GM18505 (cell line): ENCODE results near the gene NUDT15.

Source experiments
- ATAC-seq: cut with Tn5 transposase; IDR thresholded peaks from one replicate; pipeline ENCODE4 v1.9.1; 2021; ENCODE audit not compliant: unreplicated experiment
- POLR2A ChIP-seq: IDR thresholded peaks from 4 replicates; pipeline ENCODE4 v1.6.1; 2011; ENCODE audit warnings: borderline replicate concordance; ENCODE audit not compliant: insufficient read depth, insufficient read length; ENCODE audit errors: extremely low read depth

NUDT15 gene

DNA sequence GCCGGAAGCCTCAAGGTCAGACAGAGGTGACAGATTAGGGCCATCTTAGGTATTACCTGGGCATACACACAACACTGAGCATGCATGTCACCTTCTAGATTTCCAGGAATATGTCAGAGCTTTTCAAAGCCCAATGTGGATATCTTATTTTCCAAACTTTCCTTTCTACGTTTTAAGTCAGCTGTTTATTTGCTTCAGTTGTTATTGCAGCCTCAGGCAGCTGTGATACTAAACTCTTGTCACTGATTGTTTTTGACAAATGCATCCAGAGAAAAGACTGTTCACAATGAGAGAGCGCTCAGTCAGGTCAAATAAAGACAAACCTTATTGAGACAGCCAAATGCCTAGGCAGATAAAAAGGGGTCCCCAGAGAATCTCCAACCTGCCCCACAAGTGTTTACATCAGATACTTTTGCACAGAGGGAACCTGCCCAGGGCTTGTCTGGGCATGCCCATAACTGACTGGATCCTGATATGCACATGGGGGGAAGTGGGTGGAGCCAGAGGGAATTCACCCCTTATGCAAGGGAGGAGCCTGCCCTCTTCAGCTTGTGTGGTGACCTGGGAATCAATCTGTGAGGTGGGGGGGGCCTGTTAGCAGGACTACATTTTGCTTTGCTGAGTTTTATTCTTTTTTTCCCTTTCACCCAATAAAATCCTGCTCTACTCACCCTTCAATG, 28.9 kb downstream of the NUDT15 start:
- TF ChIP-seq POLR2A = no peak
- no peak for ATAC-seq

DNA sequence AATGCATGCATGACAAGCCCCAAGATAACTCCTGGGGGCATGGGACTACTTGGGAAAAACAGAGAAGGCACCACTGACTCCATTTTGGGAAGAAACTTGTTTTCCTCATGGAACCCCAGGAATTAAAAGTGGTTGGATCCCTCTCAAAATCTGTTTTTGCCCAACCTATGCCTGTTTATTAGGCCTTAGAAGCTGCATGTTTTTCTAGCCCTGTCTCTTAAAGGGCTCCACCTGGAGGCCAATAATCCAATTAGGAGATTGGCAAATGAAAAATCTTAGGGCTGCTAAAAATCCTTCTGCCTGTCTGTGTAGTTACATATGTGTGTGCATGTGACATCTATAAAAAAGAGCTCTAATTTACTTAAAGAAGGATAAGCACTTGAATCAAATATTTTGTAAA, 30.5 kb downstream of the NUDT15 start:
- ATAC-seq = no peak
- TF ChIP-seq POLR2A = no peak

DNA sequence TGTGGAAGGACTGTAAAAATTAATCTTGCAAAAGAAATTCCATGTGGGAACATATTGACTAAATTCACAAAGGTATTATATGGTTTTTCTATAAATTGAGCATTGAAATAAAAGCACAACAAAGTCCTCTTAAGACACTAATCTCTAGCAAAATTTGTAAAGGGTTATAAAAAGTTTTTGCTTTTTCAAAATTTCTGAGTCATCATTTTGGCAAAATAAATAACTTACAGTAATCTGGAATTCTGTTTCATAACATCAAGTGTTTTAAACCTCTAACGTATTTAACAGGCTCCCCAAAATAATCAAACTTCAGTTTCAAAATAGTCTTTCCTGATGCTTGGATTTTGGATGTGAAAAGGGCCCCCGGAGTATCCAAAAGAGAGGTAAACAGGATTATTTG, 31.4 kb downstream of the NUDT15 start:
- no peak for TF ChIP-seq POLR2A
- ATAC-seq = no peak

DNA sequence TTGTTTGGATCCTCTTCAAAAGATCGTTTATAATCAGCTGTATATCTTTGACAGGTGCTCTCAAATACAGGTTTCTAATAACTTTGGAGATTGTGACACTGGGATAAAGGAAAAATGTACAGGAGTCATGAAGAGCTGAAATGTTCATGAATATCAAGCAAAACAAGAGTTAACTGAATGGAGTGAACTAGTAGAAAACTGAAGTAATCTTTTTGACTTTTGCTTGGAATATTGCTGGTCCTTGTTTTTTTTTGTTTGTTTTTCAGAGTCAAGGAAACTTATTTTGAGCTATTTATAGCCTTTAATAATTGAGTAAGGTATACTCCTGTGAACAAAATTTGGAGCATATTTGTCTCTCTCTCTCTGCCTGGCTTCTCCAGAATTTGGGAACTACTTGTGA, 32.0 kb downstream of the NUDT15 start:
- ATAC-seq = no peak
- no peak for TF ChIP-seq POLR2A

DNA sequence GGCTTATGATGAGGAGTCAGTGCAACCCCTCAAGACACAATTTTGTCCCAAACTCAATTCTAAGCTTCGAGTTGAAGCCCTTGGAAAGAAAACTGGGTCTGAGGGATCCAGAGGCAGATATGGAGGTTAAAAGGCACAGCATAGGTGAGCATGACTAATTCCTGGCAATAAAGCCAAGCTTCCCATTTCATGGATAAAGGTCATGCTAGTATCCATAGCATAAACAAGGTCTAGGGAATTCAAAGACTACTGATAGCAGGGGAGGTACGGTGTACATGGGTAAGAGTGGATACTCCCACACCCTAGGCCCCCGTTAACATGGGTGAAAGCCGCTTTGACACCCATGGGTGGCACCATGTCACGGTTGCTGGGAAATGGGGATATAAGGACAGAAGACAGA, 33.4 kb downstream of the NUDT15 start:
- ATAC-seq = no peak
- no peak for TF ChIP-seq POLR2A

DNA sequence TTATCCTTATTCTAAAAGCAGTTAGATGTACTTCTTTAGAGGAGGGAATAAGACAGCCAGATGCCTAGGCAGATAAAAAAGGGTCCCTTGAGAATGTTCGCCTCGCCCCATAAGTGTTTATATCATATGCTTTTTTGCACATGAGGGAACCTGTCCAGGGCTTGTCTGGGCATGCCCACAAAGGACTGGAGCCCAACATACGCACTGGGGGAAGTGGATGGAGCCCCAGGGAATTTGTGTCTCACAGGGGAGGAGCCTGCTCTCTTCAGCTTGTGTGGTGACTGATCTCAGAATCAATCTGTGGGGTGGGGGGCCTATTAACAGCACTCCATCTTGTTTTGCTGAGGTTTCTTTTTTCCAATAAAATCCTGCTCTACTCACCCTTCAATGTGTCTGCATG, 34.8 kb downstream of the NUDT15 start:
- ATAC-seq = no peak
- TF ChIP-seq POLR2A = no peak

DNA sequence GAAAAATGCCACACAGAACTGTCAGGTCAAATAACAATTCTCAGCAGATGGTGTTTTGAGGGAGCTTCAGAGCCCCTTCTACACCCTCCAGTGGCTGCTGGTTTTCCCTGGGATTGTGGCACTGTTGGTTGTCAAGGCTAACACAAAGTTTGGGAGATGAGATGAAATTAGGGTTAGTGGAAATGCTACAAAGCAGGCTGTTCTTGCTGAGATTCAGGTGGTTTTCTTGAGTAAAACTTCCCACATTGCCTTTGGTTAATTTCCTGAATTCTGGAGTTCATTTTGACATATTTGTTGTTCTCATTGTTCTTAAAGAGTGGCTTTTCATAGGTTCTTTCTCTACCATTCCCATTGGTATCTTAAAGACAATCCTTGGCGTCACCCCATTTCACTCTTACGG, 35.3 kb downstream of the NUDT15 start:
- no peak for ATAC-seq
- TF ChIP-seq POLR2A = no peak

DNA sequence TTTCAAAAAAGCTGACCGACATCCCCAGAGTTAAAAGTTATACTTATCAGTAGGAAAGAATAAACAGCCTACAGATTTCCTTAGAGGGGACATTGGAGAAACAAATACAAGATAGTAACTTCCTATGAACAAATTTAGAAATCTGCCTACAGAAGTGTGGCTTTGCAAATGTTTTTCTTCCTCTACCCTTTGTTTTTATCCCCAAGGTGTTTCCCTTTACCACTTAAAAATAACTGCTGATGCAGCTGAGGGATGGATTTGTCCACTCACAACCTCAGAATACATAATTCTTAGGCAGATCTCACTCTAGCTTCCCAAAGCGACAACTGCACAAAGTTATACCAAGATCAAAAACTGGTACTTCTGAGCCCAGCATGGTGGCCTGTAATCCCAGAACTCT, 36.5 kb downstream of the NUDT15 start:
- no peak for ATAC-seq
- no peak for TF ChIP-seq POLR2A

DNA sequence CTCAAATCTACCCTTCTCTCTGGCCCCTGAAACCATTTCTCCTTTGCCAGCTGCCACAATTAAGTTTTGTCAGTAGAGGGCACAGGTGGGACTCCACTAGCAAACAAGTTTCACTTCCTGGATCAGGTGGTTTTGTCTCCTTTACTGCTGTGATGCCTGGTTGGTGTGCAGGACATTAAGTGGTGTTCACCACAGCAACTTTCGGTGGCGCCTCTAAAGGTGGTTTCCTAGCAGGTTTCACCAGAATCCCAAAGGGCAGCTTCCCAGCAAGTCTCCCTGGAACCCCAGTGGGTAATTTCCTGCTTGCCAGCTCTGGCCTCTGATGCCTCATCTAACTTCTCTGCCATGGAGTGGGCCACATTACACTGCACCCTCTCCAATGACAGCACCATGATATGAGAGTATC, 40.7 kb downstream of the NUDT15 start:
- no peak for TF ChIP-seq POLR2A
- ATAC-seq = peak; percentile 97

DNA sequence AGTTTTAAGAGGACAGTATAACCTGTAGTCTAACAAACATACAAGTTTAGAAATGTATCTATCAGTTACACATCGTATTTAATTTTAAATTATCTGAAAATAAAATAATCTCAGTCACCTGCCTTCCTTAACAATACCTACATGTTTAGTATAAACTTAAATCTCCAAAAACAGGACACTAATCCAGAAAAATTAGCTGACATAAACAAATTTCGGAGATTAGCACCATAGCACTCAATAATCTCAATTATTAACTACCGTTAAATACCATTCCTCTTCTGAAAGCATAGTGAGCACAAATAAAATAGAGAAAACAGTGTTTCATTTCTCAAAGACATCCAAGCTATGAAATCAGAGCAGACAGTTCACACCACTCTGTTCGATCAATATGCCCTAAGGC, 44.2 kb downstream of the NUDT15 start:
- ATAC-seq = no peak
- TF ChIP-seq POLR2A = no peak

DNA sequence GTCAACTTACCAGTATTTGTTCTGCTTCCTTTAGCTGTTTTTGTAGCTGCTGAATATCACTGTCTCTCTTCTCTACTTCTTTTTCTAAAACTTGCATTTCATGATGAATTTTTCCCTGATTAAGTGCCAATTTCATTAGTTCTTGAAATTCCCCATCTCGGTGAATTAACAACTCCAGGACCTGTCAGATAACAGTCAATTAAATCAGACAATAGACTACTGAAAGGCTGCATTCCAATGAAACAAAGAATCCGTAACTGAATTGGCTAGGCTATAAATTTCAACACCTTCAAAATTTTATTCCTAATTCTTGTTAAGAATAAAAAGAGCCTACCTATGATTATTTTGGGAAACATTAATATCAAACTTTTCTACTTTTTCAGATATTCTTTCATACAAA, 48.7 kb downstream of the NUDT15 start:
- no peak for TF ChIP-seq POLR2A
- no peak for ATAC-seq

DNA sequence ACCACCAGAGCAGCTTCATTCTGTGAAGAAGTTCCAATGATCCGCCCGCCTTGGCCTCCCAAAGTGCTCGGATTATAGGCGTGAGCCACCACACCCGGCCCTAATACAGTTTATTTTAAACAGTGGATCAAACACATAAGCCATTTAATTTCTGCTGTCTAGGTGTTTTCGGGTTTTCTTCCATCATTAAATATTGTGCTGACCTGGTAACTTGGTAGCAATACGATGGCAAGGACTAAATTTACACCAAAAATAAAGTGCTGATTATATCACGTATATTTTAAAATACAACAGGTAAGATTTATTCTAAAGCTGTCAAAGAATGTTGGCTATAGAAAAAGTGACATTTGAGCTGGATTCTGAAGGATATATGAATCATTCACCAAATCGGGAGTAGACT, 56.1 kb downstream of the NUDT15 start:
- no peak for ATAC-seq
- no peak for TF ChIP-seq POLR2A

DNA sequence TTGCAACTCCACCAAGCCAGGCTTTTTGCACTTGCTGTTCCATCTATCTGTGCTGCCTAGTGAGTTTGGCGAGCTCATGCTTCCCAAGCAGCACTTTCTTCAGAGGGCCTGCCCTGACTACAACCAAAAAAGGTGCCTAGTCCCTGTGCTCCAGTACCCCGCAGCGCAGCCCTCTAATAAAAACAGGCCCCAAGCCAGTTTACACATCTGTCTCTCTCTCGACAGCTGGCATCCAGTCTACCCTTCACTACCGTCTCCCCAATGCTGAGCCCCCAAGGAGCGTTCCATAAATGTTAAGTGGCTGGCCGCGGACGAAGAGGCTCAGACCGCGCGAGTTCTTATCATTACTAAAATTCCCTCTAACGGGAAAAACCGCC, 56.9 kb downstream of the NUDT15 start:
- ATAC-seq = peak; percentile 4
- TF ChIP-seq POLR2A = no peak

DNA sequence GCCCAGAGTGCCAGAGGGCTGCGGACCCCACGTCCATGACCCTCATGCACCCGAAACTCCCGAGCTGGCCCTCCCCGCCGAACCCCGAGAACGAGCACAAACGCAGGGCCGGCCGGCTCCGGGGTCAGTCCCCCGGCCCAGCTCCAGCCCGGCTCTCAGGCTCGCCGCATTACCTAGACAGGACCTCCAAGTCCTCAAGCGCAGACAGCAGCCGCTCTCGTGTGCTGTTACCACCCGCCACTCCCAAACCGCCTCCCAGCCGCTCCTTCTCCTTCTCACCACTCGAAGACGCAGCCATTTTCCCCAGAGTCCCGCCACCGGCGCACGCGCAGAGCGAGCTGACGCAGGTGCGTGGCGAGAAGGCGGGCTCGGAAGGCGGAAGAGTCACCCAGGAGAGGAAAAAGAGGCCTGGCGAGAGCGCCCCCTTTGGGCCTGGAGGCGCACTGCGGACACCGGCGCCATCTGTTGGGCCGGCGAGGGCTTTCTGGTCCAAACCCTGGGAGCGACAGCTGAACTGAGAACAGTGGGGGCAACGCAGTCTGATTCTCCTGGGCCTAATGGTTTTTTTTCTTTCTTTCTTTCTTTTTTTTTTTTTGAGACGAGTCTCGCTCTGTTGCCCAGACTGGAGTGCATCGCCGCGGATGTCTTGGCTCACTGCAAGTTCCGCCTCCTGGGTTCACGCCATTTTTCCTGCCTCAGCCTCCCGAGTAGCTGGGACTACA, 57.4 kb downstream of the NUDT15 start, which contains the start of gene MED4:
MED4 (minus strand) TSS at position 324 of the 722 bp plus-strand sequence; CDS start at position 298, 26 bp downstream.
- ATAC-seq = peak; percentile 93
- peak; percentile 95 for TF ChIP-seq POLR2A
